Measurements from ENCODE around the gene CD300LF. TPM values are rescaled to one million over a fixed set of nuclear protein-coding genes. Genes with fewer than 3 reads are reported as not detected.

Gene CD300LF
- total RNA-seq, 4 donors from 2014 or later, result 0.27 to 0.41 TPM; not detected in 2

DNA sequence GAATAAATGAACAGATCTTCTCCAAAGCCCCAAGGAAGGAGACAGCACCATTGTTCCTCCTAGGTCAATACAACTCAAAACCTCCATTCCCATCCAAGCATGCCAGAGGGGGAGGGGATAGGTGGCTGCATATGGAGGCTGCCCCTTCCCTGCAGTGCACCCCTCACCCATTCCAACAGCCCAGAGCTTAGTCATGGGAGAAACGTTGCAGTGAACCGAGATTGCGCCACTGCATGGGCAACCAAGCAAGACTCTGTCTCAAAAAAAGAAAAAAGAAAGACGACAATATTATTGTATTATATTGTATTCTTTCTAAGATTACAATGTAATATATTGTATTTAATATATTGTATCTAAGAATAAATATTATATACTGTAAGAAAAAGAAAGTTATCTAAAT is 52.8 kb downstream of the CD300LF start:
- TF ChIP-seq, protein P1, sequence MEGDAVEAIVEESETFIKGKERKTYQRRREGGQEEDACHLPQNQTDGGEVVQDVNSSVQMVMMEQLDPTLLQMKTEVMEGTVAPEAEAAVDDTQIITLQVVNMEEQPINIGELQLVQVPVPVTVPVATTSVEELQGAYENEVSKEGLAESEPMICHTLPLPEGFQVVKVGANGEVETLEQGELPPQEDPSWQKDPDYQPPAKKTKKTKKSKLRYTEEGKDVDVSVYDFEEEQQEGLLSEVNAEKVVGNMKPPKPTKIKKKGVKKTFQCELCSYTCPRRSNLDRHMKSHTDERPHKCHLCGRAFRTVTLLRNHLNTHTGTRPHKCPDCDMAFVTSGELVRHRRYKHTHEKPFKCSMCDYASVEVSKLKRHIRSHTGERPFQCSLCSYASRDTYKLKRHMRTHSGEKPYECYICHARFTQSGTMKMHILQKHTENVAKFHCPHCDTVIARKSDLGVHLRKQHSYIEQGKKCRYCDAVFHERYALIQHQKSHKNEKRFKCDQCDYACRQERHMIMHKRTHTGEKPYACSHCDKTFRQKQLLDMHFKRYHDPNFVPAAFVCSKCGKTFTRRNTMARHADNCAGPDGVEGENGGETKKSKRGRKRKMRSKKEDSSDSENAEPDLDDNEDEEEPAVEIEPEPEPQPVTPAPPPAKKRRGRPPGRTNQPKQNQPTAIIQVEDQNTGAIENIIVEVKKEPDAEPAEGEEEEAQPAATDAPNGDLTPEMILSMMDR (IDR thresholded peaks at IDR 0.05), result no peak
- TF ChIP-seq POLR2A (IDR thresholded peaks at IDR 0.05), result no peak
- Histone ChIP-seq H3K4me1 (no peaks in the 10 kb centered on the region), H3K27ac (no peak overlapping the region), H3K27me3 (peaks cover 0 to 3% of the 10 kb centered on the region in 2 donors), H3K9me3 (no peaks in the 10 kb centered on the region), H3K4me3 (no peak overlapping the region), H3K36me3 (no peaks in the 10 kb centered on the region)
- intact Hi-C loops (cut with DNase I; ENCODE audit: low total_unique reads), result no loop called here
- no peak for DNase-seq

DNA sequence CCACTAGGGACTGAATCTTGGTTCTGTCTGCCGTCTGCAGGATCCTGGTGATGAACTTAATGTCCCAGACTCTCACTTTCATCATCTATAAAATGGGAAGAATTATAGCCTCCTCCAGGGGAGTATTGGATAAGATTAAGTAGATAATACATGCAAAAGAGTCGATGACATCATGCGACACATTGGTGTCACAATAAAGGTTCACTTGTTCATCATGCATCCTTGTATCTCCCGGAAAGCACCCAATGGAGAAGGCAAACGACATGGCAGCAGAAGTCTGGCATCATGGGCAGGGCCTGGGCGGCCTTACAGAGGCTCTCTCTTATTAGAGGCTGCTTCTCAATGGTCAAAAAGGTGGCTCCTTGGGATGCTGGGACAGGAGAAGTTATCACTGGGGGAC is 54.1 kb downstream of the CD300LF start:
- no peak overlapping the region for H3K27ac ChIP-seq
- DNase-seq, result no peak
- H3K4me1 ChIP-seq, result no peaks in the 10 kb centered on the region
- H3K36me3 ChIP-seq, result no peaks in the 10 kb centered on the region
- intact Hi-C loops (cut with DNase I; ENCODE audit: low total_unique reads), result no loop called here
- H3K9me3 ChIP-seq, result no peaks in the 10 kb centered on the region
- no peak overlapping the region for H3K4me3 ChIP-seq
- TF ChIP-seq, protein P1 (IDR thresholded peaks at IDR 0.05), result no peak
- TF ChIP-seq POLR2A (IDR thresholded peaks at IDR 0.05), result no peak
- H3K27me3 ChIP-seq, result peaks cover 0 to 3% of the 10 kb centered on the region in 2 donors

DNA sequence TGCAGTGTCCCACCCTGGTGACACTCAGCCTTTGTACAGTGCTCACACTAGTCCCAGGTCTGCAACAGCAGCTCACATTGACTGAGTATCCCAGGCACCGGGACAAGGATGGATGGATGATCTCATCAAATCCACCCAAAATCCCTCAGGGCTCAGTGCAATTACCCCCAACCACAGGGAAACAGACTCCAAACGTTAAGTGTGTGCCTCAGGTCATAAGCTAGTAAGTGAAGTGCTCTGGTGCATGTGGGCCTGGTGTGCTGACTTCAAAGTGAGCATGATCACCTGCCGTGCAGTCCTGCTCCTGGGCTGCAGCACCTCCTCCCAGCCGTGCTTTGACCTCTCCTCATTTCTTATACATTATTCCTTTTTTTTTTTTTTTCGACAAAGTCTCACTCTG is 58.0 kb downstream of the CD300LF start:
- H3K4me3 ChIP-seq, result no peak overlapping the region
- H3K27ac ChIP-seq, result no peak overlapping the region
- no peaks in the 10 kb centered on the region for H3K36me3 ChIP-seq
- intact Hi-C loops (cut with DNase I; ENCODE audit: low total_unique reads), result no loop called here
- no peaks in the 10 kb centered on the region for H3K4me1 ChIP-seq
- TF ChIP-seq, protein P1 (IDR thresholded peaks at IDR 0.05), result no peak
- TF ChIP-seq POLR2A (IDR thresholded peaks at IDR 0.05), result no peak
- H3K27me3 ChIP-seq, result no peaks in the 10 kb centered on the region
- no peaks in the 10 kb centered on the region for H3K9me3 ChIP-seq
- no peak for DNase-seq

DNA sequence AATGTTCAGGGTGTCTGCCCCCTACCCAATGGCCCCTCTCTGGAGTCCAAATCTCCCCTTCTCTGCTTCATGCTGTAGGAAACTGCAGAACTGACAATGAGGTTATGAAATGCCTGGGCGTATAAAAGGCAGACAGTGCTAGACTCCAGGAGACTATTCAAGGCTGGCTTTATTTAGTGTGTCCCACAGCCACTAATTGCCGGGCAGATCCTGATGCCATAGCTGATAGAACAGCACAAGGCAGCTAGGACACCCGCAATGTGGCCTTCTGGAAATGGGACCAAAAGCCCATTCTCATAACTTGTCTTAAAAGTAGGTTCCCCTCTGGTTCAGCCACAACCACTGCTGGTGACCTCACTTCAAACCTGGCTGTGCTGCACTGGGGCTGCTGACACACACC is 60.7 kb downstream of the CD300LF start:
- TF ChIP-seq, protein P1 (IDR thresholded peaks at IDR 0.05), result no peak
- TF ChIP-seq POLR2A (IDR thresholded peaks at IDR 0.05), result no peak
- Histone ChIP-seq H3K36me3 (no peaks in the 10 kb centered on the region), H3K27me3 (no peaks in the 10 kb centered on the region), H3K9me3 (no peaks in the 10 kb centered on the region), H3K4me1 (no peaks in the 10 kb centered on the region), H3K4me3 (no peak overlapping the region), H3K27ac (no peak overlapping the region)
- intact Hi-C loops (cut with DNase I; ENCODE audit: low total_unique reads), result no loop called here
- DNase-seq, result no peak

DNA sequence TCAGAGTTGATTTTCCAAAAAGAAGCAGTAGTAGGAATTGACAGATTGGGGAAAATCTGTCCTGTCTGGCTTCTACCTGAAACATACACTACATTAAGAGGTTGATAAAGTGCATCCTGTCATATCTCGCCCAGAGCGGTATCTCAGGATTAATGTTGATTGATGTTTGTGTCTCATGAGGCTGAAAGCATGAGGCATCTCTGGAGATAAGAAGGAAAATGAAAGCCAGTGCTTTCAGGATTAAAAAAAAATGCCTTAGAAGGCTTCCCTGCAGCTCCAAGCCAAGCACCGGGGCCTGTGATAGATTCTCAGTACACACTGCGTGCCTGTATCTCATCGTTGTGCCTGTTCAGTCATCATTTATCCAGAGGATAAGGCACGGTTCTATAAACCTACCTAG is 62.8 kb downstream of the CD300LF start:
- Histone ChIP-seq H3K27ac (no peak overlapping the region), H3K4me1 (no peaks in the 10 kb centered on the region), H3K9me3 (no peaks in the 10 kb centered on the region), H3K4me3 (no peak overlapping the region), H3K36me3 (no peaks in the 10 kb centered on the region), H3K27me3 (no peaks in the 10 kb centered on the region)
- intact Hi-C loops (cut with DNase I; ENCODE audit: low total_unique reads), result no loop called here
- TF ChIP-seq, protein P1 (IDR thresholded peaks at IDR 0.05), result no peak
- DNase-seq, result no peak

Measured in uterus (tissue), 4 donors.